VCaP (cell line): ENCODE measurements around the gene ISOC2.
"Not testable (repeated sequence)": the region's sequence is repeated elsewhere in the genome, so short reads cannot be mapped to it uniquely, and the experiment has no call there.

Experiments
- H3K27ac ChIP-seq: fragments of 450-650 bp; 2 replicates; pipeline ENCODE4 v1.5.1; 2017
- CTCF ChIP-seq: fragments of 450-650 bp; conservative IDR thresholded peaks from 2 replicates; pipeline ENCODE4 v1.5.1; 2017; ENCODE audit warnings: mild to moderate bottlenecking, moderate library complexity

Gene ISOC2

DNA sequence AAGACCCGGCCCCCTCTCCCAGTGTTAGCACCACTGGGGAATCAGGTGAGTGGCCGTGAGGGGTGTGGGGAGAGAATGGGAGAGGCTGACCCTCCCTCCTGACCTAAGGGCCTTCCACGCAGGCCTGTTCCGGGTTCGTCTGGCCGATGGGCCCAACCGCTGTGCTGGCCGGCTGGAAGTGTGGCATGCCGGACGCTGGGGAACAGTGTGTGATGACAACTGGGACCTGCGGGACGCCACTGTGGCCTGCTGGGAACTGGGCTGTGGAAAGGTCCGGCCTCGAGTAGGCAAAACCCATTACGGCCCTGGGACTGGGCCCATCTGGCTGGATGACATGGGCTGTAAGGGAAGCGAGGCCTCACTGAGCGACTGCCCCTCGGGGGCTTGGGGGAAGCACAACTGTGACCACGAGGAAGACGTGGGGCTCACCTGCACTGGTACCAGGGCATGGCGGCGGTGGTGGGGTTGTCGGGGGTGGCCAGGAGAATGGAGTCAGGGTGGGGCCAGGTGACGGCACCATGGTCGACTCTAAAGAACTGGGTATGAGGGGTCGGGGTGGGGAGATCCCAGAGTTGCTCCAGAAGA lies 39.0 kb upstream of the ISOC2 start:
- H3K27ac ChIP-seq = no peak overlapping the region
- TF ChIP-seq CTCF = no peak

- TF ChIP-seq CTCF = no peak
- no peak overlapping the region for H3K27ac ChIP-seq
These were observed 36.9 kb upstream of the ISOC2 start for GRCh38 chr19:55498246-55498840.

DNA sequence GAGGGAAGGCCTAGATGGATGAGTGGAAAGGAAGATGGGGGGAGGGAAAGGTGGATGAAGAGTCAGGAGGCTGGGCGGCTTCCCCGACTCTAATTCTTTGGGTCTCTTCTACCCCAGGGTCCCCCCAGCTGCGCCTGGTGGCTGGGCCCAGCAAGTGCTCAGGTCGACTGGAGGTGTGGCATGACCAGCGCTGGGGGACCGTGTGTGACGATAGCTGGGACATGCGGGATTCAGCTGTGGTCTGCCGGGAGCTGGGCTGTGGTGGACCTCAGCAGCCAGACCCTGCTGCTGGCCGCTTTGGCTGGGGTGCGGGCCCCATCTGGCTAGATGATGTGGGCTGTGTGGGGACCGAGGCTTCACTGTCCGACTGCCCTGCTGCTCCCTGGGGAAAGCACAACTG lies 36.3 kb upstream of the ISOC2 start:
- TF ChIP-seq CTCF = no peak
- H3K27ac ChIP-seq = no peak overlapping the region

DNA sequence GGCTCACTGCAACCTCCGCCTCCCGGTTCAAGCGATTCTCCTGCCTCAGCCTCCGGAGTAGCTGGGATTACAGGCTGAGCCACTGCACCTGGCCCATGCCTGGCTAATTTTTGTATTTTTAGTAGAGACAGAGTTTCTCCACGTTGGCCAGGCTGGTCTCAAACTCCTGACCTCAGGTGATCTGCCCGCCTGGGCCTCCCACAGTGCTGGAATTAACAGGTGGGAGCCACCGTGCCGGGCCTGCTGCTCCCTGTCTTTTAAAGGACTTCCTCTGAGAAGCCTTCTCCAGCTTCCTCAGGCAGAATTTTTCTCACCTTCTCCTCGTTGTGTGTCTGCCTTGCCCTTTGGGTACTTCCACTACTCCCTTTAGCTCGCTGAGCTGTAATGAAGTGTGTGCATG lies 35.4 kb upstream of the ISOC2 start:
- not testable (repeated sequence) for H3K27ac ChIP-seq

GRCh38 chr19:55495646-55496349 lies 34.4 kb upstream of the ISOC2 start:
- no peak overlapping the region for H3K27ac ChIP-seq
- no peak for TF ChIP-seq CTCF

- TF ChIP-seq CTCF = no peak
- H3K27ac ChIP-seq = no peak overlapping the region
These were observed 32.8 kb upstream of the ISOC2 start for GRCh38 chr19:55494172-55494761.

GRCh38 chr19:55493645-55494171 lies 32.3 kb upstream of the ISOC2 start:
- TF ChIP-seq CTCF = no peak
- no peak overlapping the region for H3K27ac ChIP-seq
